ENCODE measurements around the gene SCAF4. TPM values are rescaled to one million over a fixed set of nuclear protein-coding genes. Genes with fewer than 3 reads are reported as not detected.

The SCAF4 gene
- total and polyA plus RNA-seq, 8 donors: 8.2 to 15.1 (median 10.5) TPM

DNA sequence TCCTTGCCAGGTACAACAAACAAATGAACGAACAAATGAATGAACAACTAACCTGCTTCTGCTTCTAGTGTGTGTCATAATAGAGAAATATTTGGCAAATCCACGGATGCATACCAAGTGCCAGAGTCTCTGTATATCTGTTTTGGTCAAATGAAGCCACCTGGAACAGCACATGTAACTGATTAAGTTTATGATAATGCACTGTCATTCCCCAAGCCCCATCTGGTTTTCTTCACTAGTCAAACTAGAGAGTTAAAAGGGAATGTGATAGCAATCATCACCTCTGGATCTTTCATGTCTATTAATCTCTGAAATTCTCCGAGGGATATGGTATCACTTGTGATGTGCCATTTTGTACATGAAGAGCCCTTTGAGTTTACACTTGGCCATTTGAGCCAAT lies 21.0 kb upstream of the SCAF4 start:
- no peak for DNase-seq
- intact Hi-C loops (cut with DNase I): no loop called here
- H3K27ac ChIP-seq: no peak overlapping the region
- H3K36me3 ChIP-seq: no peaks in the 10 kb centered on the region
- 64 to 65% methylated on average over 3 of the region's 3 CpGs for WGBS, 2 donors
- H3K4me3 ChIP-seq: no peak overlapping the region
- no peaks in the 10 kb centered on the region for H3K4me1 ChIP-seq
- TF ChIP-seq, protein P1, sequence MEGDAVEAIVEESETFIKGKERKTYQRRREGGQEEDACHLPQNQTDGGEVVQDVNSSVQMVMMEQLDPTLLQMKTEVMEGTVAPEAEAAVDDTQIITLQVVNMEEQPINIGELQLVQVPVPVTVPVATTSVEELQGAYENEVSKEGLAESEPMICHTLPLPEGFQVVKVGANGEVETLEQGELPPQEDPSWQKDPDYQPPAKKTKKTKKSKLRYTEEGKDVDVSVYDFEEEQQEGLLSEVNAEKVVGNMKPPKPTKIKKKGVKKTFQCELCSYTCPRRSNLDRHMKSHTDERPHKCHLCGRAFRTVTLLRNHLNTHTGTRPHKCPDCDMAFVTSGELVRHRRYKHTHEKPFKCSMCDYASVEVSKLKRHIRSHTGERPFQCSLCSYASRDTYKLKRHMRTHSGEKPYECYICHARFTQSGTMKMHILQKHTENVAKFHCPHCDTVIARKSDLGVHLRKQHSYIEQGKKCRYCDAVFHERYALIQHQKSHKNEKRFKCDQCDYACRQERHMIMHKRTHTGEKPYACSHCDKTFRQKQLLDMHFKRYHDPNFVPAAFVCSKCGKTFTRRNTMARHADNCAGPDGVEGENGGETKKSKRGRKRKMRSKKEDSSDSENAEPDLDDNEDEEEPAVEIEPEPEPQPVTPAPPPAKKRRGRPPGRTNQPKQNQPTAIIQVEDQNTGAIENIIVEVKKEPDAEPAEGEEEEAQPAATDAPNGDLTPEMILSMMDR (IDR thresholded peaks at IDR 0.05): no peak
- no peak for FAIRE-seq
- H3K9me3 ChIP-seq: no peaks in the 10 kb centered on the region
- H3K27me3 ChIP-seq: no peaks in the 10 kb centered on the region
- ATAC-seq: no peak

DNA sequence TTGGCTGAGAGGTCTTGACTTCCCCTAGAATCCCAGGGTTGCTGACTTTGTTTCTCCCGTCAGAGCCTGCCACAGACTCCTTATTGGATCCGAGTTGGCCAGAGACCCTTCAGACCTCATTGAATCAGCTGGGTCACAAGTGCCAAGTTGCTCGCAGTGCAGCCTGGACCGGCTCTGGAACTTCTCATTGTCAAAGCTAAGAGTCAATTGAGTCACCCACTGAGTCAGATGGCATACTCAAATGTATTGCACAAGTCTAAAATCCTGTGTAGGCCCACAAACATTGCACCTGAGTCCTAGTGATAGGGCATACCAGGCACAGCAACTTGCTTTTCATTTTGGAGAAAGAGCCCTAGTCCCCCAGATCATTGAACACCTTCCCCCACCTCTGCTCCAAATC lies 20.4 kb upstream of the SCAF4 start:
- Histone ChIP-seq H3K27ac (no peak overlapping the region), H3K4me3 (no peak overlapping the region), H3K27me3 (no peaks in the 10 kb centered on the region), H3K9me3 (no peaks in the 10 kb centered on the region), H3K4me1 (no peaks in the 10 kb centered on the region), H3K36me3 (no peaks in the 10 kb centered on the region)
- TF ChIP-seq, protein P1 (IDR thresholded peaks at IDR 0.05): no peak
- 79 to 87% methylated on average over 4 of the region's 4 CpGs for WGBS, 2 donors
- FAIRE-seq (no peak), ATAC-seq (no peak), DNase-seq (no peak)
- intact Hi-C loops (cut with DNase I): no loop called here

DNA sequence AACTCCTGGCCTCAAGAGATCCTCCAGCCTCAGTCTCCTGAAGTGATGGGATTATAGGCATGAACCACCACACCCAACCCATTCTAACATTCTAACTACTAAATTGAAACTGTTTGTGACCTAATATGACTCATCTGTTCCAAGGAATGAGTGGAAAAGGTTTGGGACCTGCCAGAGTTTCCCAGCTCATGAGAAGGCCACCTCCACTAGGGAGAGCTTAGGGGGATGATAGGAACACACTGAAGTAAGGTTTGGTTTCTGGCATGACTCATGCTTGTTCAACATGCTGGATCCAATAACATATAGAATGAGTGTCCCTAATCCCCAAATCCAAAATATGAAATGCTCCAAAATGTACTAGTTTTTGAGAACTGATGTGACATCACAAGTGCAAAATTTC lies 18.9 kb upstream of the SCAF4 start:
- no peak for FAIRE-seq
- no peaks in the 10 kb centered on the region for H3K9me3 ChIP-seq
- H3K27me3 ChIP-seq: no peaks in the 10 kb centered on the region
- H3K4me3 ChIP-seq: no peak overlapping the region
- no peak overlapping the region for H3K27ac ChIP-seq
- ATAC-seq: no peak
- H3K36me3 ChIP-seq: no peaks in the 10 kb centered on the region
- intact Hi-C loops (cut with DNase I): no loop called here
- no peaks in the 10 kb centered on the region for H3K4me1 ChIP-seq
- TF ChIP-seq, protein P1 (IDR thresholded peaks at IDR 0.05): no peak
- no peak for DNase-seq

DNA sequence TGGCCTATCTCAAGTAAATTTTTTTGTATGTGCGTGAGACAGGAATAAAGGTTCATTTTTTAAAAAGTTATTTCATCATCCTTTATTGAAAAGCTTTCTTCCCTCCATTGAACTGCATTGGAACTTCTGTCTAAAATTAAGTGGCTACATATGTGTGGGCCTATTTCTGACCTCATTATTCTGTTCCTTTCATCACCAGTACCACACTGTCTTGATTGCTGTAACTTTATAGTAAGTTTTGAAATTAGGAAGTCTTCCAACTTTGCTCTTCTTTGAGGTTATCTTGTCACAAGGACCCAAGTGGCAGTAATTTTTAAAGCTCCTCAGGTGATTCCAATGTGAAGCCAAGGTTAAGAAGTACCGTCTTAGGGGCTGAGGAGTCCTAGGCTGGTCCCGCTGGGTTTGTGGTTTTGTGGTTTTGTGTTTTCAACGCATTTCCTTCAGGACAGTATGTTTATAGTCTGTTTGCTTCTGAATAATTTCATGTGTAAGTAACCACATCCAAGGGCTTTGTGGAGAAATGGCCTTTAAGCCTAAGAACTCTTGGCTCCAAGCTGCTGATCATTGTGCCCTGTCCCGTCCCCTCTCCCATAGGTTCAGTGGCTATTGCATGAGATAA lies 12.4 kb upstream of the SCAF4 start:
- no peaks in the 10 kb centered on the region for H3K9me3 ChIP-seq
- H3K4me3 ChIP-seq: no peak overlapping the region
- H3K4me1 ChIP-seq: no peaks in the 10 kb centered on the region
- intact Hi-C loops (cut with DNase I): no loop called here
- H3K27me3 ChIP-seq: no peaks in the 10 kb centered on the region
- H3K27ac ChIP-seq: no peak overlapping the region
- FAIRE-seq: no peak
- DNase-seq: no peak
- WGBS, 2 donors: 85 to 95% methylated on average over 5 of the region's 5 CpGs
- no peaks in the 10 kb centered on the region for H3K36me3 ChIP-seq
- ATAC-seq: no peak
- TF ChIP-seq, protein P1 (IDR thresholded peaks at IDR 0.05): no peak

DNA sequence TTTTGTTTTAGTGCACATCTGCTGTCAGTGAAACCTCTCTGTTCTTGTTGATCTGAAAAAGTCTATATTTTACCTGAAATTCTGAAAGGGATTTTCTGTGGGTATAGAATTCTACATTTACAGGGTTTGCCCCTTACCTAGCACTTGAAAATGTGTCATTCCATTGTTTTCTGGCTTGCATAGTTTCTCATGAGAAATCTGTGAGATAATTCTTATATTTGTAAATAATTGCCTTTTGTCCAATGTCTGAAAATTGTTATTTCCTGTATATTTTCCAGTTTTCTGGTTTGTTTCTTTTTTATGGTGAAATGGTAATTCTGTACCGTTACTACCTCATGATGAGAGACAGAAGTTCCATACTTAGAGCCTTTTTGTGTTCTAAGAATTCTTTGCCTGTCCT lies 11.8 kb upstream of the SCAF4 start:
- TF ChIP-seq, protein P1 (IDR thresholded peaks at IDR 0.05): no peak
- FAIRE-seq (no peak), ATAC-seq (no peak), DNase-seq (no peak)
- H3K27me3 ChIP-seq: no peaks in the 10 kb centered on the region
- H3K9me3 ChIP-seq: no peaks in the 10 kb centered on the region
- H3K4me3 ChIP-seq: no peak overlapping the region
- H3K36me3 ChIP-seq: no peaks in the 10 kb centered on the region
- H3K27ac ChIP-seq: no peak overlapping the region
- H3K4me1 ChIP-seq: no peaks in the 10 kb centered on the region
- 86 to 91% methylated on average over 1 of the region's 1 CpG for WGBS, 2 donors
- intact Hi-C loops (cut with DNase I): no loop called here

Measured in pancreas (tissue), 10 donors.